ENCODE data around the gene PRDM16.

DNA sequence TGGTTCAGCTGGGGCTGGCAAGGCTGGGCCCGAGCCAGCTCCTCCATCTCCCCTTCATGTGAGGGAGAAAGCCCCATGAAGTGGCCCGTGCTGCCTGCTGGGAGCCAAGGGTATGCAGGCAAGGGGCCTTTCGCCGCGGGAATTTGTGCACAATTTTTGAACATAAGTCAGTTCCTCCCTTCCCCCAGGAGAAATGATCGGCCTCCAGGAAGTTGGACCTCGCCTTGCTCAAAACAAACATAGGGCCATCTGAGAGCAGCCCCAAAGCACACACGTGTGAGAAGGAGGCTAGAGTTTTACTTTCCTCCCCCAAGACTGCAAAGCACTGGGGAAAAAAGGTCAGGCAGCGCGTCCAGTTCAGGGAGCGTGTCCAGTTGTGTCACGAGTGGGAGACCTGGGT, 64.7 kb downstream of the PRDM16 start:
- TF ChIP-seq, protein P1, sequence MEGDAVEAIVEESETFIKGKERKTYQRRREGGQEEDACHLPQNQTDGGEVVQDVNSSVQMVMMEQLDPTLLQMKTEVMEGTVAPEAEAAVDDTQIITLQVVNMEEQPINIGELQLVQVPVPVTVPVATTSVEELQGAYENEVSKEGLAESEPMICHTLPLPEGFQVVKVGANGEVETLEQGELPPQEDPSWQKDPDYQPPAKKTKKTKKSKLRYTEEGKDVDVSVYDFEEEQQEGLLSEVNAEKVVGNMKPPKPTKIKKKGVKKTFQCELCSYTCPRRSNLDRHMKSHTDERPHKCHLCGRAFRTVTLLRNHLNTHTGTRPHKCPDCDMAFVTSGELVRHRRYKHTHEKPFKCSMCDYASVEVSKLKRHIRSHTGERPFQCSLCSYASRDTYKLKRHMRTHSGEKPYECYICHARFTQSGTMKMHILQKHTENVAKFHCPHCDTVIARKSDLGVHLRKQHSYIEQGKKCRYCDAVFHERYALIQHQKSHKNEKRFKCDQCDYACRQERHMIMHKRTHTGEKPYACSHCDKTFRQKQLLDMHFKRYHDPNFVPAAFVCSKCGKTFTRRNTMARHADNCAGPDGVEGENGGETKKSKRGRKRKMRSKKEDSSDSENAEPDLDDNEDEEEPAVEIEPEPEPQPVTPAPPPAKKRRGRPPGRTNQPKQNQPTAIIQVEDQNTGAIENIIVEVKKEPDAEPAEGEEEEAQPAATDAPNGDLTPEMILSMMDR (IDR thresholded peaks at IDR 0.05 in 2 of 3, conservative IDR thresholded peaks at IDR 0.05 in 1 of 3; ENCODE audit: borderline replicate concordance in 1 of 3, insufficient read depth in 1 of 3, low read depth in 2 of 3, low read length in 2 of 3) = no peak
- TF ChIP-seq ZNF274 (IDR thresholded peaks at IDR 0.05; ENCODE audit: low read depth, low read length) = no peak
